GM19099 (cell line): ENCODE results near the gene LETM1.

Source experiments
- POLR2A ChIP-seq: IDR thresholded peaks from 3 replicates; pipeline ENCODE4 v1.6.1; 2011; ENCODE audit warnings: low read depth; ENCODE audit not compliant: insufficient read length; ENCODE audit errors: extremely low read depth

The LETM1 gene

DNA sequence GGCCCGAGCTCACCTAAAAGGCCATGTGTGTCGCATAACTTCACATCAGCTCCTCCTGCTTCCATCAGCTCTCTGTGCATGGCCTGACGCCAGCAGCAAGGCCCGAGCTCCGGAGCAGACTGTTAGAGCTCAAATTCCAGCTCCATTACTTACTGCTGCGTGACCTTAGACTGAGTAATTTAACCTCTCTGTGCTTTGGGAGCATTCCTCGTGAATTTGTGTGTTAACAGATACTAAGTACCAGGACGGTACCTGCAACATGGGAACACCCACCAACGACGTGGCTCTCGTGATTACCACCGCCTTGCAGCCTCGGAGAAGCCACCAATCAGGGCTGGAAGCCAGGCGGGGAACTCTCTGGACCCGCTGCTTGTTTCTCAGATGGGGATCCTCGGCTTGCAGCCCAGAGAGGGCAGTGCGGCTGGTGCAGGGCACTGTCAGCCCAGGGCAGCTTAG lies 12.9 kb downstream of the LETM1 start:
- TF ChIP-seq POLR2A, result no peak

DNA sequence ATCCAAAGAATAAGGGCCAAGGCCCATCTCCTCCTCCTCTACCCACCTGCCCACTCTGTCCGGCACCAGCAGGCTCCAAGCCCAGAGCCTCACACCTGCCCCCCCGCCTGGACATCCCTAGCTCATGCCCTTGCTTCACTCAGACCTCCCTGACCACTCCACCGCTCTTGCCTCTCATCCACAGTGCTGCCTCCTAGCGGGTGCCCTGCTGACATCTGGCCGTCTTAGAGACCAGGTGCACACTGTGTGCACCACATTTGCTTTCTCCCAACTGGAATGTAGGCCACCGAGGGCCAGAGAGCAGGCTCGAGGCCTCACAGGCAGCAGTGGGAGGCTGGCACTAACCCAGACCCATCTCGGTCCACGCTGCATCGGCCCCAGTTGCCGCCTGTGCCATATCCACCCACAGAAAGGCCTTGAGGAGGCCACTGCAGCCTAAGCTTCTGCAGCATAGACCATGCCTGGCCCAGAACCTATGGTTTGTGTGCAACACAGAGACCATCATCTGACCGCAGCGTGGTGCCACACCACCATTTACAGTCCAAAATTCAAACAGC lies 13.5 kb downstream of the LETM1 start:
- TF ChIP-seq POLR2A, result no peak

DNA sequence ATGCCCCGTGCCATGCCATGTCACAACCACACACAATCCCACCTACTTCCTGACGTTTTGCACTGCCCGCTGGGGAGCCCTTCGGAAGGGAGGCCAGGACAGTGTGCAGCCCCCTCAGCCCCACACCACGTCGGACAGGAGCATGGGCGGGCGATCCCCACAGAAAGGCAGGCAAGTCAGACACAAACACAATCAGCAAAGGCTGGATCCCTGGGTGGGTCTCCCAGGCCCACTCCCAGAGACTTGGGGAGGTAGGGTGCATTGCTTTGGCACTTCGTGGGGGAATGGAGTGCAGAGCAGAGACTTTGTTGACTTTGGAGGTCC lies 14.1 kb downstream of the LETM1 start:
- TF ChIP-seq POLR2A, result no peak

DNA sequence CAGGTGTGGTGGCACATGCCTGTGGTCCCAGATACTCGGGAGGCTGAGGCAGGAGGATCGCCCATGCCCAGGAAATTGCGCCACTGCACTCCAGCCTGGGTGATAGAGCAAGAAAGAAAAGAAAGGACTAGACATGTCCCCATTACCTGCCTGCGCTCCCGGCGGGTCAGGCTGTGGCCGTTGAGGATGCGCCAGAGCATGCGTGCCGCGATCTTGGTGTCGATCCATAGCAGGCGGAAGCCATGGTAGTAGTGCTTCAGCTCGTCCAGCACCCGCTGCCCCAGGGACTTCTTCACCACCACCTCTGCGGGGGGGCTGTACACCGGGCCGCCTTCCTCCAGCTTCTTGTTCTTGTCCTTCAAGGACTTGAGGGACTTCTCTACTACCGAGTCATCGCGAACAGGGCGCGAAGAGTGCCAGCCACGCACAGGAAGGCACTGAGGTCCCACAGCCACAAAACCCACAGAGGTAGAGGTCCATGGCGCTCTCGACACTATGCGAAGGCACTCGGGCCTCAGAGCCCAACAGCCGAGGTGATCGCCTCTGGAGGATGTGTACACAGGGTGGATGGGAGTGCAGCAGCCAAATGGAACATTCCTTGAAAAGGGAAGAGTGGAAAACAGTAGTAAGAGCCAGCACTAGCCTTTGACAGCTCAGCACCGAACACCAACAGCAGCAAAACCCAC lies 14.6 kb downstream of the LETM1 start:
- no peak for TF ChIP-seq POLR2A

DNA sequence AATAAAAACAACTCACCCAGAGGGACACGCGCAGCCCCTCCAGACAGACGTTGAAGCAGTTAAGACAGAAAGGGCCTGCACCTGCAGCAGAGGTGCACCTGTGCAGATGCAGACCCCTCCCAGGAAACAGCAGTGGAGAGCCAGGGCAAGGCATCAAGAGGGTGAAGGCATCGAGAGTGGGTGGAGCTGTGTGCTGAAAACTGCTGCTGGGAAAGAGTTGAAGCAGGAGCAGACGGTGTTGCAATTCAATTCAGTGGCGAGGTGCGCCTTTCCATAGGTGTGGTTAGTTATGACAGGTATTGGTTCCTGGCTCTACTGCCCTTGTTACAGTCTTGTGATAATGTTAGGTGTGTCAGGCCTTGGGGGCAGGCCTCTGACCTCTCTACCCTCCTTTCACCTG lies 16.7 kb downstream of the LETM1 start:
- no peak for TF ChIP-seq POLR2A

DNA sequence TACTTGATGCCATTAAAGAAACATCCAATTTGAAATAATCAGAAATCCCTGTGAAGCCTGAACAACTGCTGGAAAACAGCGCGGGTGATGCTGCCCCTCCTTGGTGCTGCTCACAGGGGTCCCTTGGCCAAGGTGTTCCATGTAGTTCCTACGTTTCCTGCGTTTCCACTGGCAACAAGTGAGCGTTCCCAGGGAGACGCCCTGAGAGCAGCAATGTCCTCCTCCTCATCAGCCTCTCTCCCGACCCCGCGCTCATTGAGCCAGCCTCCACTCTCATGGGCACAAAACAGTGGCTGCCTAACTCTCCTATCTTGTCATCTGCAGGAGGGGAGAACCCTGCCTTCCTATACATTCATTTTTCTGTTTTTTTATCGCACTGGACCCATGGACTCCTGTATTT lies 18.9 kb downstream of the LETM1 start:
- no peak for TF ChIP-seq POLR2A

DNA sequence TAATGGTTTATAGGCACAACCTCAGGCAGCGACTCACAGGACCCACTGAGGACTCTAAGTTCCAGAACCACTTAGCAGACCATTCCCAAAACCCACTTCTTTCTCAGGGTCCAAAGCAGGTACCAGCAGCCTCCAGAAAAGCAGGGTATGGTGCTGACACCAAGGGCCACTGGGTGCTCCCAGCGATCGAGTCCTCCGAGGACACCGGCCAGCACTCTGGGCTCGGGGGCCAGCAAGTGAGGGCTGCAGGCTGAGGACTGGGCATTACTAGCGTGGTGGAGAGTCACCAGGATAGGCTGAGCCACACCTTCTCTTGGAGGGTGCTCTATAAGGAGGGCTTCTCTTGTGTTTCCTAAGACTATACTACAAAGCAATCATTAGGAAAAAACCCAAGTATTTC lies 19.3 kb downstream of the LETM1 start:
- TF ChIP-seq POLR2A, result no peak

DNA sequence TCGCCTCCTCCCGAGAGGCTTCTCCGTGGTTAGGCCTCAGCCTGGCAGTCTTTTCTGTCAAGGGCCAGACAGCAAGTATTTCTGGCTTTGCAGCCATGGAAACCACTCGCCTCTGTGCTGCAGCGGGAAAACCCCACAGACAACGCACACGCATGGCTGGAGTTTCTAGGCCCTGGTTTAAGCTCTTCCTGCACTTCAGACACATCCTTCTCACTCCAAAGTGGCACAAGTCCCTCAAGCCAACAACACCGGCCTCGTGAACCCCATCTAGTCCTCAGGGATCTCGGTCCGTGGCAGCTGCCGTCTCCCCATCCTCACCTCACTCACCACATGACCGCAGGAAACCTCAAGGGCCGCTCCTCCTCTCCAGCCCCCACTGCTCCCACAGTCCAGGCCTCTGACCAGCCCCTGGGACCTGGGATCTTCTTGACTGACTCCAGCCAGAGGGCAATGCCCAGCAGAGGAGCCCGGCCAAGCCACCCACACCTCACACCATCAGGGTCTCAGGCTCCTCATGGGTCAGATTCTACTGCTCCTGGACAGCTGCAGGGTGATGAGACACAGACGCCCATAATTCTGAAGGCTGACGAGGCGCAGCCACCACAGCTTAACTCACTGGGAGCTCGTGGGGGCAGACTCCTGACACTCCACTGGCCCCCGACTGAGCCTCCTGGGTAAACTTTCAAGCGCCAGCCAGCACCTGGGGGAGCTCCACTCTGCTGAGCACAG lies 21.7 kb downstream of the LETM1 start:
- no peak for TF ChIP-seq POLR2A

DNA sequence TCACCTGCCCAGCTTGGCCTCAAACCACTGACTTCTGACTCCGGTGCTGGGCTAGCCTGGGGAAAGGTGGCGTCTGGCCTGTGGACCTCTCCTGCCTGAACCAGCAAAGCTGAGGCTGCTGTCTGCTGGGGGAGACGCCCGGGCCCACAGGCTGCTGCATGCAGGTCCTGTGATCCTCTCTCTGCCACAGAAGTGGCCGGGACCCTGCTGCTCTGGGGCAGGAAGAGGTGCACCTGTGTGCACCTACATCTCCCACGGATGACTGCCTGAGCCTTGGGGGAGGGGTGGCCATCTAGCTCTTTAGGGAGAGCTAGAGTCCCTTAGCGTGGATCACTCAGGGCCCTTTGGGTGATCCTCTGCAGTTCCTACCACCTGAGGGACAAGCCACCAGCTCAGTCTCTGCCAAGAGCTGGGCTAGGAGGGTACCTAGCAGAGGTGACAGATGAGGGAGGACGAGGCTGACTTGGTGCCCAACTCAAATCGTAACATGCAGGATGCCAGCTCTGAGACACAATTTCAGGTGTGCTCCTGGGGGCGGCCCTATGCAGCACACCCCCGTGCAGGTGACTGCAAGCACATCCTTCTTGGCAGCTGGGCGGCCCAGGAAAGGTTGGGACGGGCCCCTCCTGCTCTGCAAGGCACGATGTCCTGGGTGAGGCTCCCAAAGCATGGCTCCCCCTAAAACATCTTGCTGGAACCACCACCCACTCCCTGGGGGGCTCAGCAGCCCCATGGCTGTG lies 22.5 kb downstream of the LETM1 start:
- TF ChIP-seq POLR2A, result no peak

DNA sequence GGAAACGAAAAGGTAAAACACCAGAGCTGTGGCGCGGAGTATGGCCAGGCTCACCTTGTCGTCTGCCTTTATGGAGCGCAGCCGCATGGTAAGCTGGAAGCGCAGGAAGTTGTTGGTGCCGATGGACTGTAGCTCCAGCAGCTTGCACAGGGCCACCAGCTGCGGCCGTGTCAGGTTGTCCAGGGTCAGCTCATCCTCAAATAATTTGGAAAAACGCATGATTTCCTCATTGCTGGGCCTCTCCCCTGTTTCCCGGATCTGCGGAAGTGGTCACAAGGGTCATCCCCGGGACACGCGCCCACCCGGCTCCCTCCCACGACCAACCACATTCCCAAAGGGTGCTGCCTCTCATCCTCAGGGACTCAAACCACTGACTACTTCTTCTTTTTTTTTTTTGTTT lies 23.3 kb downstream of the LETM1 start:
- TF ChIP-seq POLR2A, result no peak

DNA sequence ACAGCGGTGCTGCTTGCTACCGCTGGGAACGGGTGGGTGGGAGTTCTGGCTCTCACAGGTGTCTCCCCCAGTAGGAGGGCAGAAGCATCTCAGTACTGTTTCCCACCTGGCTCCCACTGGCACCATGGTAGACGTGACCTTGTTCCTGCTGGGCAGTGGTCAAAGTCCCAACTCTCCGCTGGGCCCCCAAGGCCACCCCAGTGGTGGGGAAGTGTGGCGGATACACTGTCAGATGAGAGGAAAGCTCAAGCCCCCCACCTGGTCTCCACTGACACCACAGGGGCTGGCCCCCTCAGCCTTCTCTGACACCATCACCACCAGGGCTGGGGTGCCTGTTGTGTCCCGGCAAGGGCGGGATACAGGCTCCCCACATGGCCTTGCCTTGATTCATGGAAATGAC lies 24.6 kb downstream of the LETM1 start:
- no peak for TF ChIP-seq POLR2A

DNA sequence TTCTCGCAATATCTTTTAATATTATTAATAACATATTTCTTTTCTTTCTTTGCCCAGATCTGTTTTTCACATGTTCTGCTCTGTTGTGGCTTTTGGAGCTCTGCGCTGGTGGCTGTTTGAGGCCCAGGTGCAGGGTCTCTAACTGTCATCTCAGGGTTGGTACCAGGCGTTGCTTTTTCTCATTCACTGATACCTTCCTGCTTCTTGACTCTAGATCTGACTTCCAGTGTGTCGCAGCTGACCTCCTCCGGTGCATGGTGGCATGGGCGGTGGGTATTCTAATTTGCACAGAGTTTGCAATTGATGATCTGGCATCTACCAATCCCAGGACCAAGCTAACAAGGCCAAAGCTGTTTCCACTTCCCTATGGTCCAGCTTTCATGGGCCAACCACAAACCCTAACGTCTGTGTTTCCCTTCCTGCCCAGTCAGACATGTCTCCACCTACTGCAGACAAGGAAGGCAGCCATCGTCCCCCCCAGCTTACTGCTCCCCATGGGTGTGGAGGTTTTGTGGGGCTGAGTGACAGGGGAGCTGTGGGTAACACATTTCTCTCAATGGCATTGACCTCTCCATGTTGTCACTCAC lies 25.2 kb downstream of the LETM1 start:
- no peak for TF ChIP-seq POLR2A

DNA sequence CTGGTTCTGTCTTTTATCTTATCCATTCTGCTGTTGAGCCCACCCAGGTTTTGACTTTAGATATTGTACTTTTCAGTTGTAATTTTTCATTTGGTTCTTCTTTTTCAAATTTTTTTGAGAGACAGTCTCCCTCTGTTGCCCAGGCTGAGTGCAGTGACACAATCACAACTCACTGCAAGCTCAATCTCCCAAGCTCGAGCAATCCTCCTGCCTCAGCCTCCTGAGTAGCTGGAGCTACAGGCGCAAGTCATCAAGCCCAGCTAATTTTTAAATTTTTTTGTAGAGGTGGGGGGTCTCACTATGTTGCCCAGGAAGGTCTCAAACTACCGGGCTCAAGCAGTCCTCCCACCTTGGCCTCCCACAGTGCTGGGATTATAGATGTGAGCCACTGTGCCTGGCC lies 25.7 kb downstream of the LETM1 start:
- no peak for TF ChIP-seq POLR2A

DNA sequence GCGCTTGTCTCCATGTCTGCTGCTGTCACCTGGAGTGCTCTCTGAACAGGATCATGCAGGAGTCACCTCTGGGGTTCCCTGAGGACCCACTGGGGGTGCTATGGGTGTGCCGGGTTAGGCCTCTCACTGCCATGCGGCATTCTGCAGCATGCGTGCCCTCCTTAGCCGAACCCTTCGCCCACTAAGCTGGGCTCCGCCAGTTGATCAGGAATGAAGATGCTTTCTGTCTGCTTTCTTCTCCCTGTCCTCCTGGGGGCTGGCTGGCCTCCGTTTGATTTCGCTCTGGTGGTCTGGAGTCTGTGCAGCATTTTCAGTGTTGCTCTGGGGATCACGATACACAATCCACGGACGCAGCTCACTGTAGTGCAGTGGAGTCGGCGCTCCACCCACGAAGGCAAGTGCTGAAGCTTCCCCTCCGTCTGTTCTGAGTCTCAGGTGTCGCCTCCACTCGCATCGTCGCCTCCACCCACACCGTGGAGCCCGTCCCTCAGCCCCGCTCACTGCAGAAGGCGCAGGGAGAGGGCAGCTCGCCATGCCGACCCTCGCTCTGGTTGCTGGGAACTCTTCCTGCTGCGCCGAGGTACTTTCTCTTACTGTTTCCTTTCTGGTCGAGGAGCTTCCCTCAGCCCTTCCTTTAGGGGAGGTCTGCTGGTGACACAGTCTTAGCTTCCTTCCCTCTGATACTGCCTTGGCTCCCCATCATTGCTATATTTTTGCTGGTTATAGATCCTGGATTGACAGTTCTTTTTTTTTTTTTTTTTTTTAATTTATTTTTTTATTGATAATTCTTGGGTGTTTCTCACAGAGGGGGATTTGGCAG lies 29.2 kb downstream of the LETM1 start:
- TF ChIP-seq POLR2A, result no peak
